Stimulated activated CD4-positive, alpha-beta T cell treated with anti-CD3 and anti-CD28 coated beads, Interleukin-1b, Interleukin-23, amount 100 ng/mL, for 1 hour (primary cell): ENCODE data around the gene PUSL1.

Source experiments
- DNase-seq, 2 donors: peaks; one replicate each; pipeline ENCODE4 v3.0.0-alpha.2; 2020; ENCODE audit warnings: low read depth in 2 of 2

PUSL1 gene

GRCh38 chr1:1354271-1355247 is 46.2 kb downstream of the PUSL1 start:
- DNase-seq: no peak

- DNase-seq: no peak
Measured at GRCh38 chr1:1355416-1355815, 47.0 kb downstream of the PUSL1 start.

GRCh38 chr1:1356166-1356795 is 47.9 kb downstream of the PUSL1 start:
- DNase-seq: no peak

DNA sequence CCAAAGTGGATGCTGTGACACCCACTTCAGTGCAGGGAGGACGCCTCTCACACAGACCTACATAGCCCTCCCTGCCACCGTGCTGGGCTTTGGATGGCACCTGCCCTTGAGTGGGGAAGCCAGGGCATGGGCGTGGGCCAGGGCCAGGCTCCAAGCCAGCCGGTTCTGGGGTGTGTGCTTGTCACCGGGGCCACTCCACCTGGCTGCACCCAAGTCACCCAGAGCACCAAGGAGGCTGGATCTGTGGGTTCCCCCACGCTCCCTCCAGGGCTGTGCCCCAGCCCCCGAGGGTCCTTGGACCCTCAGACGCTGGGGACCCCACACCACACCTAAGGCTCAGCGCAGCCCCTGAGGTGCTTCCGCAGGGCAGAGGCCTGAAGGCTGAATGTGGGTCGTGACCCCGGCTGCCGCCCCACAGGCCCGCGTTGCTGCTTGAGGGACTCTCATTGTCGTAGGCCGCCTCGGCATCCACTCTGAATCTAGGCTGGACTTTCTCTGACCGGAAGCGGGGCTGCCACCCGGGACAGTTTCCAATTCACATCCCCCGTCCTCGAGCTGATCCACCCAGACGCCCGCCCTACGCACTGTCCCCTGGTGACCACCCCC is 48.5 kb downstream of the PUSL1 start:
- no peak for DNase-seq

- no peak for DNase-seq
Measured at GRCh38 chr1:1357871-1358432, 49.6 kb downstream of the PUSL1 start.

DNA sequence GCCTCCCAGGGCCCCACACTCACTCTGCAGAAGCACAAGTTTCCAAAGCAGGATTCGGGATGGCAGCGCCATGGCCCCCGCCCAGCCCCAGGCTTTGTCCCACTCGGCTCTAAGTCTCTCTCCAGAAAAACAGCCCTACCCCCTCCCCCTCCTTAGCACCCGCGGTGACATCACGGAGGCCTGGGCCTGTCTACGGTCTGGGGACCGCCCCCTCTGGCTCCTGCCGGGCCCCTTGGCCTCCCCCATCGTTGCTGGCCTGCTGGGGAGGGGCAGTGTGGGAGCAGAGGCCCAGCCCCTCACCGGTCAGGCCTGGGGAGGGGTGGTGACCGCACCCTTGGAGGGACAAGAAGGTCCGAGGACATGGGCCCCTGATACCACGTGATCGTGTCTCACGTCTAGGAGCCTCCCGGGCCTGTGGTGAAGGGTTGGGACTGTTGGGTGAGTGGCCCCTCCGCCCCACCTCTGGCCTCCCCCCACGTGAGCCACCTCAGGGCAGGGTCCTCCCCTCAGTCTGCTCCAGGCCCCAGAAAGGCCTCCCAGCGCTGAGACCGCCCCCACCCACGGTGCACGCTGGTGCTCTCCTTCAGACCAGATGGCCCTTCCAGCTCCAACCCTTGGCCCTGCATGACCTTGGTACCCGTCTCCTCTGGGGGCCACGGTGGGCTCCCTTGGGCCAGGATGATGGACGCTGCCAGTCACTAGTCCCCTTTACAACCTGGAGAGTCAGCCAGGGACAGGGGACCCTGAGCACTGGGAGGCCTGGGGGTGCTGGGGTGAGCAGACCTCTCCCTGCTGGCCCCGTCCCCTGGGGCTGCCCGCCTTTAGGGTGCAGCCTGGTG is 50.3 kb downstream of the PUSL1 start, which contains the start of gene MXRA8:
Gene MXRA8, minus strand, starts transcription at position 123 of the 839 bp plus-strand sequence. Its CDS starts 51 bp downstream, at position 72.
- DNase-seq: no peak

GRCh38 chr1:1359308-1359663 is 50.9 kb downstream of the PUSL1 start:
- no peak for DNase-seq

GRCh38 chr1:1359664-1360468 is 51.5 kb downstream of the PUSL1 start:
- no peak for DNase-seq

DNA sequence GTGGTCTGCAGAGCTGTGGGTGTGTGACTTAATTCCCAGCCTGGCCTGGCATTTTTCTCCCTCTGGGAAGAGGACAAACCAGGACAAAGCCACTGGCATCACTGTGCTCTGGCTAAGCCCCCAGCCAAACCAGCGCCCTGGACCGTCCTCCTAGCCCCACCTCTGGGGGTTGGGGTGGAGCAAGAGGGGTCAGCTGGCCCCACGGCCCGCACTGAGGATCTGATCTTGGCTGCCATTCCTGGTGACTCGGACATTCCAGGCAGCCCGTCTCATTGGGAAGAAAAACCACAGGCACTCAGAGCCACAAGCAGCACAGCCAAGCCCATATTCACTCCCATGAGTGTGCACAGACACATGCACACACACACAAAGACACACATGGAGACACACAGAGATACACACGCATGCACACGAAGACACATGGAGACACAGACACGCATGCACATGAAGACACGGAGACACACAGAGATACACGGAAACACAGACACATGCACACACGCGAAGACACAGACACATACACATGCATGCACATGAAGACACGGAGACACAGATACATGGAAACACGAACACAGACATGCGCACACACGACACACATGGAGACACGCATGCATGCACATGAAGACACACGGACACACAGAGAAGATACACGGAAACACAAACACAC is 52.2 kb downstream of the PUSL1 start:
- no peak for DNase-seq
